OCI-LY7 (cell line): Measurements from ENCODE around the gene CUEDC1. TPM values are rescaled to one million over a fixed set of nuclear protein-coding genes. Genes with fewer than 3 reads are reported as not detected.

Source experiments
- BruUV-seq: library from RNA; stranded (reverse); fragments of 400-500 nt; replicated peaks from 2 replicates; lab custom pipeline; 2021; lab: Mats Ljungman, UMichigan
- CTCF ChIA-PET: fragments of 300-600 bp; sonication (Branson Sonifier 250); formaldehyde crosslinking; loops from one replicate; lab custom pipeline; 2022; ENCODE audit warnings: antibody characterized with exemption; ENCODE audit not compliant: unreplicated experiment; lab: Charles Lee
- POLR2A ChIA-PET: fragments of 300-600 bp; sonication (Branson Sonifier 250); formaldehyde crosslinking; loops from one replicate; lab custom pipeline; 2022; ENCODE audit warnings: antibody characterized with exemption; lab: Charles Lee
- DNase-seq: peaks from one replicate; pipeline ENCODE4 v3.0.0-alpha.2; 2015; ENCODE audit warnings: low spot score
- H2AFZ ChIP-seq: fragments of 200-600 bp; sonication (generic), shearing (Covaris generic); 2 replicates; pipeline ENCODE4 v1.6.1; 2014; ENCODE audit warnings: mild to moderate bottlenecking, antibody characterized with exemption, low read length, moderate library complexity
- H3K27ac ChIP-seq: fragments of 200-600 bp; sonication (generic); 2 replicates; pipeline ENCODE4 v1.5.1; 2014; ENCODE audit warnings: mixed run types, low read depth, mild to moderate bottlenecking, moderate library complexity, low read length, inconsistent platforms; ENCODE audit not compliant: poor library complexity, severe bottlenecking
- H3K36me3 ChIP-seq: fragments of 200-600 bp; sonication (generic); 2 replicates; pipeline ENCODE4 v1.6.1; 2014; ENCODE audit warnings: mild to moderate bottlenecking, antibody characterized with exemption, low read length, moderate library complexity, mixed read lengths; ENCODE audit not compliant: insufficient read depth
- H3K4me1 ChIP-seq: fragments of 200-600 bp; sonication (generic); 2 replicates; pipeline ENCODE4 v1.5.1; 2014; ENCODE audit warnings: mild to moderate bottlenecking, low read length; ENCODE audit not compliant: insufficient read depth, poor library complexity, severe bottlenecking
- H3K4me2 ChIP-seq: fragments of 200-600 bp; sonication (generic); 2 replicates; pipeline ENCODE4 v1.6.1; 2014; ENCODE audit warnings: mild to moderate bottlenecking, low read length
- H3K4me3 ChIP-seq: fragments of 200-600 bp; sonication (generic); 2 replicates; pipeline ENCODE4 v1.5.1; 2014; ENCODE audit warnings: mild to moderate bottlenecking, low read depth, low read length; ENCODE audit not compliant: poor library complexity, severe bottlenecking
- H3K79me2 ChIP-seq: fragments of 200-600 bp; sonication (generic); 2 replicates; pipeline ENCODE4 v1.6.1; 2016; ENCODE audit warnings: low read depth, mild to moderate bottlenecking, low read length, moderate library complexity, mixed read lengths; ENCODE audit not compliant: insufficient read depth
- H3K9me2 ChIP-seq: fragments of 200-600 bp; sonication (generic); 2 replicates; pipeline ENCODE4 v1.6.1; 2016; ENCODE audit warnings: mild to moderate bottlenecking, low read length, mixed read lengths; ENCODE audit not compliant: insufficient read depth
- H3K9me3 ChIP-seq: fragments of 200-600 bp; sonication (generic); 2 replicates; pipeline ENCODE4 v1.6.1; 2014; ENCODE audit warnings: mild to moderate bottlenecking, mixed run types, low read length, mixed read lengths
- H4K20me1 ChIP-seq: fragments of 200-600 bp; sonication (generic); 2 replicates; pipeline ENCODE4 v1.6.1; 2014; ENCODE audit warnings: mild to moderate bottlenecking, antibody characterized with exemption, low read length, moderate library complexity, mixed read lengths; ENCODE audit not compliant: insufficient read depth
- CTCF ChIP-seq: fragments of 200-600 bp; sonication (generic); conservative IDR thresholded peaks from 2 replicates; pipeline ENCODE4 v1.5.1; 2014; ENCODE audit warnings: mild to moderate bottlenecking, antibody characterized with exemption, low read length, moderate library complexity, mixed read lengths
- EZH2phosphoT487 ChIP-seq: fragments of 200-600 bp; sonication (generic); IDR thresholded peaks from 2 replicates; pipeline ENCODE4 v1.6.1; 2018; ENCODE audit warnings: low read depth, borderline replicate concordance, mild to moderate bottlenecking, mixed run types, antibody characterized with exemption, low read length, moderate library complexity, mixed read lengths
- intact Hi-C: fragments of 100-400 bp; cut with micrococcal nuclease; formaldehyde crosslinking; loops from one replicate; pipeline ENCODE4 v1.10.0; 2022; ENCODE audit not compliant: unreplicated experiment
- total RNA-seq, 2 experiments: library from RNA; depleted of rRNA in 1 of 2; stranded (reverse); fragments of >200 nt in 1 of 2; shearing (Covaris generic) in 1 of 2; gene quantifications; 2 replicates each; pipeline ENCODE4 v1.2.3, GENCODE V29; 2014 to 2022

The CUEDC1 gene
- total RNA-seq, 2 experiments from 2014 or later: 0.74 TPM; not detected in 1

GRCh38 chr17:57965521-57966160 is 10.4 kb upstream of the CUEDC1 start:
- no peak for TF ChIP-seq EZH2phosphoT487
- no peak for TF ChIP-seq CTCF
- intact Hi-C loops: no loop called here
- Histone ChIP-seq H3K4me2 (no peak overlapping the region), H3K79me2 (no peaks in the 10 kb centered on the region), H3K9me2 (no peaks in the 10 kb centered on the region), H3K4me1 (no peaks in the 10 kb centered on the region), H3K9me3 (no peaks in the 10 kb centered on the region), H3K36me3 (no peaks in the 10 kb centered on the region), H2AFZ (no peak overlapping the region), H3K4me3 (no peak overlapping the region), H4K20me1 (no peaks in the 10 kb centered on the region; the same call in 1 of the 2 replicates), H3K27ac (no peak overlapping the region)
- no TSS peak for BruUV-seq
- ChIA-PET POLR2A (no interaction called here), CTCF (no interaction called here)
- no peak for DNase-seq

- ChIA-PET CTCF (no interaction called here), POLR2A (no interaction called here)
- Histone ChIP-seq H3K4me1 (no peaks in the 10 kb centered on the region), H3K27ac (no peak overlapping the region), H3K79me2 (no peaks in the 10 kb centered on the region), H3K4me2 (no peak overlapping the region), H3K9me3 (no peaks in the 10 kb centered on the region), H3K36me3 (no peaks in the 10 kb centered on the region), H3K9me2 (no peaks in the 10 kb centered on the region), H2AFZ (no peak overlapping the region), H4K20me1 (no peaks in the 10 kb centered on the region; the same call in 1 of the 2 replicates), H3K4me3 (no peak overlapping the region)
- TF ChIP-seq CTCF: no peak
- TF ChIP-seq EZH2phosphoT487: no peak
- intact Hi-C loops: no loop called here
- DNase-seq: no peak
- no TSS peak for BruUV-seq
Measured at GRCh38 chr17:57963149-57963511, 7.9 kb upstream of the CUEDC1 start.

GRCh38 chr17:57962279-57963148 is 7.3 kb upstream of the CUEDC1 start:
- Histone ChIP-seq H3K4me1 (no peaks in the 10 kb centered on the region), H3K9me3 (no peaks in the 10 kb centered on the region), H2AFZ (no peak overlapping the region), H3K4me3 (no peak overlapping the region), H3K36me3 (no peaks in the 10 kb centered on the region), H3K9me2 (no peaks in the 10 kb centered on the region), H3K4me2 (no peak overlapping the region), H3K27ac (no peak overlapping the region), H4K20me1 (no peaks in the 10 kb centered on the region; the same call in 1 of the 2 replicates), H3K79me2 (no peaks in the 10 kb centered on the region)
- intact Hi-C loops: no loop called here
- ChIA-PET POLR2A (interaction anchor here (0.7 kb wide), 1 partner anchor 12 kb away, joined by 3 read pairs; no protein-coding TSS in a partner anchor), CTCF (no interaction called here)
- BruUV-seq: no TSS peak
- DNase-seq: no peak
- TF ChIP-seq CTCF: no peak
- TF ChIP-seq EZH2phosphoT487: no peak
